IMR-90 (cell line): ENCODE data around the gene TGFB1.

ENCODE experiments used
- CEBPB ChIP-seq: IDR thresholded peaks from 2 replicates; pipeline ENCODE4 v1.6.1; 2012; ENCODE audit warnings: low read depth, low read length, improper control_type of control experiment
- NFE2L2 ChIP-seq: fragments of 150-350 bp; IDR thresholded peaks from 2 replicates; pipeline ENCODE4 v1.6.1; 2016; ENCODE audit warnings: low read depth, mild to moderate bottlenecking, low read length
- POLR2A ChIP-seq: IDR thresholded peaks from 2 replicates; pipeline ENCODE4 v1.6.1; 2012; ENCODE audit warnings: mild to moderate bottlenecking, low read depth, low read length
- RCOR1 ChIP-seq: IDR thresholded peaks from 2 replicates; pipeline ENCODE4 v1.6.1; 2012; ENCODE audit warnings: mild to moderate bottlenecking, low read length, improper control_type of control experiment; ENCODE audit not compliant: insufficient replicate concordance
- TF ChIP-seq, protein P1 (sequence below): conservative IDR thresholded peaks from 2 replicates; pipeline ENCODE4 v1.5.1; 2012; ENCODE audit warnings: mild to moderate bottlenecking, low read depth, low read length, improper control_type of control experiment

DNA sequence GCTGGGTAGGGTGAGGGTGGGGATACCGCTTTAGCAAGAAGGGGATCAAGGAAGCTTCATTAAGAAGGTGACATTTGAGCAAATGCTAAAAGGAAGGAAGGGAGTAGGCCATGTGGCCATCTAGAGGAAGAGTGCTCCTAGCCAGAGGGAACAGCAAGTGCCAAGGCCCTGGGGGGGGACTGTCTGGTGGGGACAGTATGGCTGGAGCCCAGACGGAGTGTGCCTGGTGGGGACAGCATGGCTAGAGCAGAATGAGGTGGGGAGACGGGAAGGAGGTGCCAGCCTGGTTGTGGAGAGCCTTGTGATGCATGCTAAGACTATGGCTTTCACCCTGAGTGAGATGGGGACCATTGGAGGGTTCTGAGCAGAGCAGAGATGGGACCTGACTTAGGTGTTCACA lies 2.1 kb upstream of the TGFB1 start:
- TF ChIP-seq POLR2A (no peak), CEBPB (no peak), RCOR1 (no peak), NFE2L2 (no peak)
- TF ChIP-seq, protein P1, sequence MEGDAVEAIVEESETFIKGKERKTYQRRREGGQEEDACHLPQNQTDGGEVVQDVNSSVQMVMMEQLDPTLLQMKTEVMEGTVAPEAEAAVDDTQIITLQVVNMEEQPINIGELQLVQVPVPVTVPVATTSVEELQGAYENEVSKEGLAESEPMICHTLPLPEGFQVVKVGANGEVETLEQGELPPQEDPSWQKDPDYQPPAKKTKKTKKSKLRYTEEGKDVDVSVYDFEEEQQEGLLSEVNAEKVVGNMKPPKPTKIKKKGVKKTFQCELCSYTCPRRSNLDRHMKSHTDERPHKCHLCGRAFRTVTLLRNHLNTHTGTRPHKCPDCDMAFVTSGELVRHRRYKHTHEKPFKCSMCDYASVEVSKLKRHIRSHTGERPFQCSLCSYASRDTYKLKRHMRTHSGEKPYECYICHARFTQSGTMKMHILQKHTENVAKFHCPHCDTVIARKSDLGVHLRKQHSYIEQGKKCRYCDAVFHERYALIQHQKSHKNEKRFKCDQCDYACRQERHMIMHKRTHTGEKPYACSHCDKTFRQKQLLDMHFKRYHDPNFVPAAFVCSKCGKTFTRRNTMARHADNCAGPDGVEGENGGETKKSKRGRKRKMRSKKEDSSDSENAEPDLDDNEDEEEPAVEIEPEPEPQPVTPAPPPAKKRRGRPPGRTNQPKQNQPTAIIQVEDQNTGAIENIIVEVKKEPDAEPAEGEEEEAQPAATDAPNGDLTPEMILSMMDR, result no peak
